NCI-H1930 (cell line): ENCODE measurements around the gene LYPD6B.

Experiments used
- DNase-seq, 2 experiments: peaks; one replicate each; lab custom pipeline; 2025; lab: John Stamatoyannopoulos, UW

LYPD6B gene

DNA sequence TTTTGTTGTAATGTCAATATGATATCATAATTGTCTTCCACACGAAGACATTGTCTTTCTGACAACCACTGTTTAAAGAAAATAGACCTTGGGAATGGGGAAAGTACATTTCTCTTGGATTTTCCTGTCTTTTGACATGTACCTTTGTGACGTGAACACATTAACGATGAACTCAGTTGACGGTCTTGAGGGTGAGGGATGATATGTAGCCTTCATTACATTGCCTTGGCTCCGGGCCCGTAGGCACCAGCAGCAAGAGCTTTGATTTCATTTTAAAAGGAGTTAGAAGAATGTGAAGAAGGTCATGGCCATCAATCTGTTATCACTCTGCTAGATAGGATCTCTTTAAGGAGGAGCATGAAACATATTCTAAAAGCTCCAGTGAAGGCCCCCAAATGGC, 80.9 kb downstream of the LYPD6B start:
- DNase-seq: no peak

DNA sequence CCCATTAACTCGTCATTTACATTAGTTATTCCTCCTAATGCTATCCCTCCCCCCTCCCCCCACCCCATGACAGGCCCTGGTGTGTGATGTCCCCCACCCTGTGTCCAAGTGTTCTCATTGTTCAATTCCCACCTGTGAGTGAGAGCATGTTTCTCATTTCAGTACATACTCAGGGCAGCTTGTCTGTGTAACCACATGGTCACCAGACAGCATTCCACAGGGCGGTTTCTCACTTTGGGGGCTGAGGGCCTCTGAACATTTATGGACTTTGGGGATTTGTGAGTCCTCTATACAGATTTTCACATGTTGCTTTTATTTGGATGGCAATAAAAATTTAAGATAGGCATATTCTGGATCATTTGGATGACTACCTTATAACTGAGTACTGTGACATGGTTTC, 84.0 kb downstream of the LYPD6B start:
- DNase-seq: no peak

- DNase-seq: peak; percentile 1 to 5
Observed at GRCh38 chr2:149125031-149125725, 86.7 kb downstream of the LYPD6B start.

GRCh38 chr2:149129433-149129832, 90.9 kb downstream of the LYPD6B start:
- no peak for DNase-seq

DNA sequence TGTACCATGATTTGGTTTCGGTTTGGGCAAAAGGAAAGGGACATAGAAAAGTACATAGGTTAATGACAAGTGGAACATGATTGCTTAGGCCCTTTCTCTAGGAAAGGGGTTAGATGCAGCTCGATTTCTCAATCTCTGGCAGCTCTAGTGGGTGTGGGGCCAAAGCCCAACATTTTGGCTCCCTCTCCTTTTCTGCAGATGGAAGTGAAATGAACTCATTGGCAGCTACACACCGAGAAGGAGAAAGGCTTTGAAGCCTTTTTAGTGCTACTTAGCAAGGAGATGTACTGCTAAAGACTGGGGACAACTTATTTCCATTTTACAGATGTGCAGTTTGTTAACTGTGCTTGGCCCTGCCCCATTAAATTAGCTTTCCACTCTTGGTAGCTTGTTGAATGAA, 93.8 kb downstream of the LYPD6B start:
- no peak for DNase-seq

GRCh38 chr2:149132901-149133300, 94.4 kb downstream of the LYPD6B start:
- no peak for DNase-seq

DNA sequence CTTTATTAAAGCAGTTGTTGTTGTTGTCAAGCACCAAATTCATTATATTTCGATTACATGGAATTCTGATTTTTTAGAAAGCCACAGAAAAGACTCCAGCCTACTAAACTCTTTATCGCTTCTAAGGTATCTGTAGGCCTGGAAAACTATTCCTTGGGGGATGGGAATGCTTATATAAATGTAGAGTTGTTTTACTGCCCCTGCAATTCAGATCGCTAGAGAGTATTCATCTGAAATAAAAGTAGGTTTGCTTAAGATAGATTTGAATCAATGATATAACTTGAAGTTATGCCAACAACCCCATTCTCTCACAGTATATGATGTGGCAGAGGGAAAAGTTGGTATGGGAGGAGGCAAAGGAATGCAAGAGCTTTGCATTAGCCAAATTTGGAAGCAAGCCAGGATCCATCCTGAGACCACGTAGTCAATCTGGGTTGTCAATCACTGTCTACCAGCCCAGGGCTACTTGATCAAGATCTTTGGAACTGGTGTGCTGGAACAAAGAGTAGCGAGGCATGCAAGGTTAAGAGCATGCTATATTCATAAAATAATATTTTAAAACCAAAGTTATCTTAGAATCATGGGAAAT, 95.9 kb downstream of the LYPD6B start:
- DNase-seq: no peak

DNA sequence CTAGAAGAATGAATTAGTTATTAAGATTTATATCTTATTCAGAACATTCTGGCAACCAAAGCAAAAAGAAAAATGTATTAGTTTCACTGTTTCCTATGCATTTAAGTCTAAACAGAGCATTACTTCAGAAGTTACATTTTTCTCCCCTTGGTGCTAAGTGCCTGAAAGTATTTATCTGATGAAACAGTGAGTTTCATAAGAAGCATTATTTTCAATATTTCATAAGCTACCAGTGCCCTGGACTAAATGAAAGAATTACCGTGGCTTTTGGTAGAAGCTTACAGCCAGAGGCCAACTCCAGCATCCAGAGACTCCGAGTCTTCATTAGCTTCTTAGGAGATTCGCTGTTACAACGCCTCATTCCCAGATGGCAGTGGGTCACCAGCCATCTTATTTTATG, 97.6 kb downstream of the LYPD6B start:
- DNase-seq: no peak

DNA sequence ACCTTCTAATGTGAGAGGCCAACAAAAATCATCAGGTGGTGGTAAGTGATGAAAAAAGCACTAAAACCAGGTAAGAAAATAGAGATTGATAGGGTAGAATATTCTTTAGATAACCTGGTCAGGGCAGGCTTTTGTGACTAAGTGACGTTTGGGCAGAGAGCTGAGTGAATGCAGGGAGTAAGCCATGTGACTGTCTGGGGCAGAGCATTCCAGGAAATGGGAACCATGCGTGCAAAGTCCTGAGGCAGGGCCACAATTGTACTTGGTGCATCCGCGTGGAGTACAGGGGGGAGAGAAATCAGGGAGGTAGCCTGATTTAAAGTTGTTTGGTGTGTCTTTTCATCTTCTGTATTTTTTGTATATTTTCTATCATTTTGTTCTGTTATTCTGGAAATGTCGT, 102.5 kb downstream of the LYPD6B start:
- no peak for DNase-seq

DNA sequence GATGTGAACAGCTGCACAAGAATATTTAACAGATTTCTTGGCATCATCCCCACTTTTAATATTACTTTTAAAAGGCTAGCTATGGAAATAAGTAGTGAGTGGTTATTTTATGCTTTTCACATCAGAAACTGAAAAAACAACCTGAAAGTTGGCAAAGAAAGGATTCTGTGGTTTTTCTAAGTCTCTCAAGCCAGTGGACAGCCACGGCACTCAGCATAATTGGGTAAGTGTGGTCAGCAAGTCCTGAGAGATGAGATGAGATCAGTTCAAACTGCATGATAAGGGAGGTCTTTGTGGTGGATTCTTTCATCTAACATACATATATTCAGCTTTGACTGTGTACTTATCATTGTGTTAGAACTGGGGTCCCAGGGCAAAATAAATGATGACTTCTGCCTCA, 105.2 kb downstream of the LYPD6B start:
- DNase-seq: no peak

DNA sequence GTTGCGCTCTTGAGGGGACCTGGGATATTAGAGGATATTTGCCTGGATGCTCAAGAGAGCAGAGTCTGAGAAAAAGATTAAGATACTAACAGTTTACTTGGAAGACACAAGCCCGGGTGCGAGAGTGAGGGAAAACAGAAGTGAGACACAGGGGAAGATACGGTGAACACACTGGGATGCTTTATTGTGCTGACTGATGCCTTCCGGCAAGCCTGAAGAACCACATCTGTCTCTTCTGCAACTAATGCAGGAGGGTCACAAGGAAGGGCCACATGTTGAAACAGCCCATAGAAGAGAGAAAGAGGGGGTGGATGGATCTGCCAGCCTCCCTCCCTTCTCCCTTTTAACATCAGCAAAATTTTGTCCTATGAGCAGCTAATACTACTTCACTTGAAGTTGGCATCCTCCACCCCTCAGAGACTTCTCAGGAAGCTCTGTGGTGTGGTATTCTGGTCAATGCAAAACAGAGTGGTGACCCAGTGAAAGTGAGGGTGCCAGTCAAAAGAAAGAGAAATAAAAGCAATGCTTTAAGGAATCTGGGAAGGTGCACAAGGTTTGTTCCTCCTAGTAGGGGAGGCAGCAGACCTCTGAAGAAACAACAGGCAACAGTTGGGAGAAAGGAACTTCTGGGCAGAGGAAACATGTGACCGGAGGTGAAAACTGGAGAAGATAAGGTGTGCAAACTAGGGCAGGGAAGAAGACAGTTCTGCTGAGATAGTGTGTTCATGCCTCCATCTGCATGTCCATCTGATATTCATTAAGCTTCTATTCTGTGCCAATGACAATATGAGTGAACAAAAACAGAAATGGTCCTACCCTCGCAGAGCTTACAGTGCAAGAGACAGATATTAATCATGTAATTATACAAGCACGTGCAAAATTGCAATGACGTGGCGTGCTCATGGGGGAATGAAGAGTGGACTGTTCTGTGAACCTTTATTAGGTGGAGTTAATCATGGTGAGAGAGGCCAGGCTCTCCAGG, 107.1 kb downstream of the LYPD6B start:
- no peak for DNase-seq

GRCh38 chr2:149146876-149147275, 108.4 kb downstream of the LYPD6B start:
- no peak for DNase-seq

DNA sequence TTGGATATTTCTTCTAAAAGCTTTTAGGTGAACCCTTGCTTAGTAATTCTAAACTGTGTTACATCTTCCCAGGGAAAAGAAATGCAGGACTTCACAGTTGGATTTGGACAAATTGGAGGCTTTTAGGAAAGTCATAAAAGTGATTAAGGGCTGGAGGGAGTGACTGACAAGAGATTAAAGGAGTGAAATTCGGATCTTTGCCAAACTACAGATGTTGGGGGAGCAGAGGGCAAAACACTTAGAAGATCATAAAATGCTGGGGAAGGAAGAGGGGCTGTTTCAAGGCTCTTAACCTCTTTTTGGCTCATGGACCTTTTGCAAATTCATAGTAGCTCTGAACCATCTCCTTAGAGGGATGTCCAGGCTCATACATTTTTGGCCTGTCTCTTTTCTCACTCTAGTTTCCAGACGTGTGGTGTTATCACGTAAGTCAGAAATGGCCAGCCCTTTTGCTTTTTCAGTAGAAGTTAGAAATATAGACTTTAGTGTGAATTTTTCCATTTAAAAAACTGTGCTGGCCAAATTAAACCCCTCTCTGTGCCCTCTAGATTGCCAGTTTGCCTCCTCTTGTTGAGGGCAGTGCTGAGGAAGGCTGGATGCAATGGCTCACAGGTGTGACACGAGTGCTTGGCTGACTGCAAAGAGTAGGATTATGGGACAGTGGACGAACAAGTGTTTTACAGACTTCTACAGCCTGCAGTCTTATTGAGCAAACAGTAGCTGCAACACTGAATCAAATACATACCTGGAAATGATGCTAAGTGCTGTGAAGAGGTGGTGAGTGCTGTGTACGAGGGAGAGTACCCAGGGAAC, 109.9 kb downstream of the LYPD6B start:
- DNase-seq: no peak

- DNase-seq: no peak
Observed at GRCh38 chr2:149149007-149149297, 110.5 kb downstream of the LYPD6B start.

DNA sequence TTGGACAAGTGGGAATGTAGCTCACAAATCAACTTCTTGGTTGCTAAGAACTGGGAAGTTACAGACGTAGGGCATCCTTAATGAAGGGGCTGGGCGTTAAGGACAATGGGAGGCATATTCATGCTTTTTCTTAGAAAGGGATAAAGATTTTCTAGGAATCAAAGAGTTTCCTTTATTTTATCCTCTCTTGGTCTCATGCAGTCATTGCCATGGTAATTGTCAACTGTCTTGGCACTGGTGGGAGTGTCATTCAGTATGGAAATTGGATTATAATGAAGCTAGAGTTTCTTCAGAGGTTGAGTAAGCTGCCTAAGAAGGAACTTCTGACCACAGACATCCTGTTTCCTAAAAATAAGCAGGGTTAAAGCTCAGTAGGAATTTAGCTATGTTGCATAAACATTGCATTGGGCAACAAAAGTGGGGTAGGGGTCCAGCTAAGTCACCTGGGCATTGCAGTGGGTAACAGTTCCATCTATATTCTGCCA, 114.0 kb downstream of the LYPD6B start:
- DNase-seq: no peak

DNA sequence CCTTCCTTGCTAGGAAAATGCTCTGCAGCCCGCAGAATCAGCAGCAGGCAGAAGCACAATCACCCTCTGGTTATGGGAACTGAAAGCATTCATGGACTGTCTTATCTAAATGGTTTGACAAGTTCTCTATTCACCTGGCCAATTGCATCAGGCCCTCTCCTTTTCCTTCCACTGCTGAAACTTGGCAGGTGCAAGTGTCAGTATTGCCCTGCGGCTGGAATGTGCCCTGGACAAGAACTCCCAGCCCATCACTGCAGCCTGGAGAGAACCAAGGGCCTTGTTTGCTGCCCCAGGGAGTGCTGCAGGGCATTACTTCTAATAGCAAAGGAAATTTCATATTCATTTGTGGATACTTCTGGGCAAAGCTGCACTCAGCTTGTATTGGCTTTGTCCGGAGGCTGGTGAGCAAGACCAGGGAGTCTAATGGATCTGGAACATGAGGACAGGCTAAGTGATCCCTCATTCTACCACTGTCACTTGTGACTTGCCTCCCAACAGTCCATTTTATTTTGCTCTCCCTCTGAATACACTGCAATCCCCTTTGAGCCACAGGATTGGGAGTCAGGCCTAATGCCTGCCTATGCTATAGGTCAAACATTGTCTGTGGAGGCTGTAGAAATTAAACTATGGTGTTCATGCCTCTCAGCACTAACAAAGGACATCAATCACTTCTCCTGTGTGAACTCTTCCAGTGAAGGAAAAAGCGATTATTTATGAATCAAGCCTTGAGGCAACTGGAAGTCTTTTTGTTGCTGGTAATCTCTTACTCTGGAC, 116.9 kb downstream of the LYPD6B start:
- DNase-seq: no peak

- no peak for DNase-seq
Observed at GRCh38 chr2:149155988-149156387, 117.5 kb downstream of the LYPD6B start.

DNA sequence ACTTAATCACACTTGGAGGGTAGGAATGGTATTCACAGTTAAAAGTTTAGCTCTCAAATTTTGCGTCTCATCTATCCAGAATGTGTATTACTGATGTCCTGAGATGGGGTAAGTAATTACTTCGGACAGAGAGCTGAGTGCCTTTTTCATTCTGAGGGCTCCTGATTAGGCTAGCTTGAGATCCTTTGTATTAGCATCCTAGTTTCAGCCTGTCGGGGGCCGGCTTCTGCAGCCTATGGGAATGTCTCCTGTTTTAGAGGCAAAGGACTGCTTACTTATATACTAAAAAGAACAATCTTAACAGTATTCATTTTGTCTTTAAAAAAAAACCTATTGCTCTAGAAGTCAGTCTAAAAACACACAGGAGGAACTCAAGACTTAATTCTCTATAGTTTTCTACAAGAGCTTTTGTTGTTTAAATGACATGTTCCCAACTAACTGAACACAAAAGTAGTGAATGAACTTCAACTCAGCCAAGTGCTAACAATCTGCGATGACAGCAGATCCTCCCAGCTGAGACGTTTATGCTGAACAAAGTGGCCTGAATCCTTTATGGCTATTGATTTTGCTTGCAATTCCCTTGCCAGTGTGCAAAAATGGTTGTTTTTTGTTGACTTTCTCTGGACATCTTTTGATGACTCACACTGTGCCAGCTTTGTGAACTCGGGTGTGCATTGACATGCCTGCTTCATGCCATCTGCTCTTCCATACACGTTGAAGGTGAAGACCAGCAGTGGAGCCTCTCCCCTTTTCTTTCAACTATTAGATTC, 118.7 kb downstream of the LYPD6B start:
- DNase-seq: no peak

GRCh38 chr2:149158957-149159356, 120.5 kb downstream of the LYPD6B start:
- no peak for DNase-seq

DNA sequence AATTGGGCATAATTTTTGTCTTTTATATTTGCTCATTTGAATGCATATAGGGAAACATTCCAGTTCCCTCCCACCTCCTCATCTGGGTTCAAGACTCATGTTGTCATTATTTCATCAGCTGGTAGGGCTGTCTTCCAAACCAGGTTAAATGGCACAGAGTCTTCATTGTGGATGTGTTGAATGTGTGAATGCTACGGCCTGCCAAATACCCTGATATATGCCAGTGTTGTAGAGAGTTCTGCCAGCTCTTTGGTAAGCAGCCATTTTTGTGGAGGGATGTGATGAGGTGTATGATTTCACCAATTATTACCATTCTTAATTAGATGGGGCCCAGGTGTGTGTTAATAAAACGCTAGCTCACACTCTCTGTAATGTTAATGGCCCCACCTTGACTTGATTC, 121.7 kb downstream of the LYPD6B start:
- DNase-seq: no peak
